NCI-H345 treated with DMSO at 0.1 percent for 48 hours (cell line): ENCODE results near the gene LGALS7B.

Experiments used
- DNase-seq: peaks from one replicate; lab custom pipeline; 2025; ENCODE audit not compliant: unreplicated experiment; lab: John Stamatoyannopoulos, UW

The LGALS7B gene

GRCh38 chr19:38840583-38840968, 51.6 kb downstream of the LGALS7B start:
- DNase-seq, result no peak
